MM.1S (cell line): ENCODE measurements around the gene FAS.

Source experiments
- DNase-seq: peaks from one replicate; pipeline ENCODE4 v3.0.0-alpha.2; 2015
- H2AFZ ChIP-seq: fragments of 300-600 bp; sonication (generic); 2 replicates; pipeline ENCODE4 v1.6.0; 2016; ENCODE audit warnings: antibody characterized with exemption, low read length
- H3F3A ChIP-seq: fragments of 300-600 bp; sonication (generic); 2 replicates; pipeline ENCODE4 v1.6.1; 2016; ENCODE audit warnings: mild to moderate bottlenecking, antibody characterized with exemption, low read length, moderate library complexity, mixed read lengths; ENCODE audit not compliant: insufficient read depth
- H3K27ac ChIP-seq: fragments of 300-600 bp; sonication (generic); 2 replicates; pipeline ENCODE4 v1.5.1; 2016; ENCODE audit warnings: mild to moderate bottlenecking, low read length
- H3K27me3 ChIP-seq: fragments of 300-600 bp; sonication (generic); replicated peaks from 2 replicates; pipeline ENCODE4 v1.6.0; 2016; ENCODE audit warnings: low read length; ENCODE audit not compliant: insufficient read depth
- H3K36me3 ChIP-seq: fragments of 300-600 bp; sonication (generic); replicated peaks from 2 replicates; pipeline ENCODE4 v1.6.1; 2016; ENCODE audit warnings: mild to moderate bottlenecking, low read length, mixed read lengths; ENCODE audit not compliant: insufficient read depth
- H3K4me1 ChIP-seq: fragments of 300-600 bp; sonication (generic); 2 replicates; pipeline ENCODE4 v1.6.1; 2016; ENCODE audit warnings: low read length, mixed read lengths
- H3K4me2 ChIP-seq: fragments of 300-600 bp; sonication (generic); 2 replicates; pipeline ENCODE4 v1.6.0; 2016; ENCODE audit warnings: low read depth, low read length
- H3K4me3 ChIP-seq: fragments of 300-600 bp; sonication (generic); 2 replicates; pipeline ENCODE4 v1.5.1; 2016; ENCODE audit warnings: low read length, mixed read lengths
- H3K79me2 ChIP-seq: fragments of 300-600 bp; sonication (generic); 2 replicates; pipeline ENCODE4 v1.6.1; 2016; ENCODE audit warnings: mixed run types, low read length, mixed read lengths
- H3K9ac ChIP-seq: fragments of 300-600 bp; sonication (generic); 2 replicates; pipeline ENCODE4 v1.6.1; 2016; ENCODE audit warnings: low read length, mixed read lengths
- H3K9me2 ChIP-seq: fragments of 300-600 bp; sonication (generic); replicated peaks from 2 replicates; pipeline ENCODE4 v1.6.1; 2016; ENCODE audit warnings: mild to moderate bottlenecking, low read length, mixed read lengths; ENCODE audit not compliant: insufficient read depth
- H3K9me3 ChIP-seq: fragments of 300-600 bp; sonication (generic); replicated peaks from 2 replicates; pipeline ENCODE4 v1.6.1; 2016; ENCODE audit warnings: mild to moderate bottlenecking, low read length, mixed read lengths; ENCODE audit not compliant: insufficient read depth
- H4K20me1 ChIP-seq: fragments of 300-600 bp; sonication (generic); 2 replicates; pipeline ENCODE4 v1.6.1; 2016; ENCODE audit warnings: mild to moderate bottlenecking, low read length, moderate library complexity, mixed read lengths; ENCODE audit not compliant: insufficient read depth
- EZH2 ChIP-seq: fragments of 300-600 bp; sonication (generic); optimal IDR thresholded peaks from 2 replicates; pipeline ENCODE3; 2017; ENCODE audit warnings: low read depth, mild to moderate bottlenecking, antibody characterized with exemption, low read length, mixed read lengths
- EZH2phosphoT487 ChIP-seq: fragments of 300-600 bp; sonication (generic); IDR thresholded peaks from 2 replicates; pipeline ENCODE4 v1.6.1; 2018; ENCODE audit warnings: antibody characterized with exemption, low read length
- TF ChIP-seq, protein P1 (sequence below): fragments of 300-600 bp; sonication (generic); IDR thresholded peaks from 2 replicates; pipeline ENCODE4 v1.5.1; 2016; ENCODE audit warnings: antibody characterized with exemption, low read length, mixed read lengths

FAS gene

DNA sequence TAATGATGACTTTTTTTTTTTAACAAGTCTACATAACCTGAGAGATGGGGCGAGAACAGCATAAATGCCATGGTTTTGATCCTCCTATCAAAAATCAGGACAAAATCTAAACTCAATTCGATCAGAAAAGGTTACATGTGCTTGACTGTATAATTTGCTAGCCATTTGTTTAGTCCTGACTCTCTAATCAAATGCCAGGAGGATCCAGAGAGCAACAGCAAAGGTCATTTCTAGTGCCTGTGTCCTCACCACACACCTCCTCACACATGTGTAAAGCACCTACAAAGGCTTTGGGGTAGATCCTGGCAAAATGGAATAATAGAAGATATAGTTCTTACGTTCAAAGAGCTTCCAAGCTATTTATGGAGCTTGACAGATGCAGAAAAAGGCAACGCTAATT lies 11.0 kb upstream of the FAS start:
- no peak overlapping the region for H3K4me3 ChIP-seq
- no peak overlapping the region for H3K27ac ChIP-seq
- no peak for TF ChIP-seq EZH2phosphoT487

DNA sequence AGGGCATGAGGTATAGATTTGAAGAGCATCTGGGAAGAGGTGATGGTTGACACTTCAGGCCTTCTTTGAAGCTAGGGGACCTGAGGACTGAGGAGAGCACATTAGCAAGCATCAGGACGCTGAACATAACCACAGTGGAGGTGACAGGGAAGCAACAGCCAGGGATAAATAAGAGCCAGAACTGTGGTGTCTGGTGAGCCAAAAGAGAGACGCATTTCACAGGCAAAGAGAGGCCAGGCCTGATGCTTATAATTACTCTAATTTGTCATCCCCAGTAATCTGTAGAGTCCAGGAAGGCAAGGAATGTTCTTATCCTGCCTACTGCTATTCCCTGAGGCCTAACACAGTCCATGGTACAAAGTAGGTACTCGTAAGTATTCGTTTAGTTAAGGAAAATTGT lies 10.4 kb upstream of the FAS start:
- no peak overlapping the region for H2AFZ ChIP-seq
- H4K20me1 ChIP-seq, result no peaks in the 10 kb centered on the region
- no peaks in the 10 kb centered on the region for H3K4me1 ChIP-seq
- DNase-seq, result no peak
- no peak overlapping the region for H3K9ac ChIP-seq
- no peak overlapping the region for H3K4me3 ChIP-seq
- H3K79me2 ChIP-seq, result no peaks in the 10 kb centered on the region
- H3K9me2 ChIP-seq, result no peaks in the 10 kb centered on the region
- H3K36me3 ChIP-seq, result no peaks in the 10 kb centered on the region
- H3K9me3 ChIP-seq, result no peaks in the 10 kb centered on the region
- H3F3A ChIP-seq, result no peaks in the 10 kb centered on the region
- H3K4me2 ChIP-seq, result no peak overlapping the region
- H3K27ac ChIP-seq, result no peak overlapping the region
- H3K27me3 ChIP-seq, result no peaks in the 10 kb centered on the region
- no peak for TF ChIP-seq EZH2
- no peak for TF ChIP-seq EZH2phosphoT487

More for the DNA sequence above, 11.0 kb upstream of the FAS start:
- no peak overlapping the region for H3K4me2 ChIP-seq
- no peaks in the 10 kb centered on the region for H4K20me1 ChIP-seq
- H3K9ac ChIP-seq, result no peak overlapping the region; the same call in 1 of the 2 replicates
- H3K36me3 ChIP-seq, result no peaks in the 10 kb centered on the region
- H3K79me2 ChIP-seq, result no peaks in the 10 kb centered on the region
- H3K27me3 ChIP-seq, result no peaks in the 10 kb centered on the region
- H3K9me3 ChIP-seq, result no peaks in the 10 kb centered on the region
- H3K9me2 ChIP-seq, result no peaks in the 10 kb centered on the region
- H3F3A ChIP-seq, result no peaks in the 10 kb centered on the region
- DNase-seq, result no peak
- no peaks in the 10 kb centered on the region for H3K4me1 ChIP-seq
- H2AFZ ChIP-seq, result no peak overlapping the region

DNA sequence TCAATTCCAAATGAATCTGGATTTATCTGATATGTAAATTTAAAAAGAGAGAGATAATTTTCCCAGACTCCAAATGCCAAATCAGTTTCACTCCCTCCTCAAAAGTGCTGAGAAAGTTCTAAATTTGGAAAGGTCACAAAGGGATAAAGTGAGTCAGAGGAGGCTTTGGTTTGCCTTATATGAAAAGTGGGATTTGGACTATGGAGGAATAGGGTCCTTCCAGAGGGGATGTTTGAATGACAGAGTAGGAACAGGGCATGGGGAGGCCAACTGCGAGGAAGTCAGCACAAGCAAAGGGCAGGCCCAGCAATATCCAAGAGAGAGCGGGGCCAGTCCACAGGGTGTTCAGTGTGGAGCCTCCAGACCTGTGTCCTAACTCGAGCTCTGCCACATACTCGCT lies 9.8 kb upstream of the FAS start:
- DNase-seq, result no peak
- TF ChIP-seq EZH2 (no peak), EZH2phosphoT487 (no peak)
- TF ChIP-seq, protein P1, sequence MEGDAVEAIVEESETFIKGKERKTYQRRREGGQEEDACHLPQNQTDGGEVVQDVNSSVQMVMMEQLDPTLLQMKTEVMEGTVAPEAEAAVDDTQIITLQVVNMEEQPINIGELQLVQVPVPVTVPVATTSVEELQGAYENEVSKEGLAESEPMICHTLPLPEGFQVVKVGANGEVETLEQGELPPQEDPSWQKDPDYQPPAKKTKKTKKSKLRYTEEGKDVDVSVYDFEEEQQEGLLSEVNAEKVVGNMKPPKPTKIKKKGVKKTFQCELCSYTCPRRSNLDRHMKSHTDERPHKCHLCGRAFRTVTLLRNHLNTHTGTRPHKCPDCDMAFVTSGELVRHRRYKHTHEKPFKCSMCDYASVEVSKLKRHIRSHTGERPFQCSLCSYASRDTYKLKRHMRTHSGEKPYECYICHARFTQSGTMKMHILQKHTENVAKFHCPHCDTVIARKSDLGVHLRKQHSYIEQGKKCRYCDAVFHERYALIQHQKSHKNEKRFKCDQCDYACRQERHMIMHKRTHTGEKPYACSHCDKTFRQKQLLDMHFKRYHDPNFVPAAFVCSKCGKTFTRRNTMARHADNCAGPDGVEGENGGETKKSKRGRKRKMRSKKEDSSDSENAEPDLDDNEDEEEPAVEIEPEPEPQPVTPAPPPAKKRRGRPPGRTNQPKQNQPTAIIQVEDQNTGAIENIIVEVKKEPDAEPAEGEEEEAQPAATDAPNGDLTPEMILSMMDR, result no peak
- Histone ChIP-seq H4K20me1 (no peaks in the 10 kb centered on the region), H3K36me3 (no peaks in the 10 kb centered on the region), H3K9ac (no peak overlapping the region), H3K27ac (no peak overlapping the region), H3K4me2 (no peak overlapping the region), H3K79me2 (no peaks in the 10 kb centered on the region), H3K9me3 (no peaks in the 10 kb centered on the region), H2AFZ (no peak overlapping the region), H3K4me1 (no peaks in the 10 kb centered on the region), H3K4me3 (no peak overlapping the region), H3K27me3 (no peaks in the 10 kb centered on the region), H3F3A (no peaks in the 10 kb centered on the region), H3K9me2 (no peaks in the 10 kb centered on the region)

DNA sequence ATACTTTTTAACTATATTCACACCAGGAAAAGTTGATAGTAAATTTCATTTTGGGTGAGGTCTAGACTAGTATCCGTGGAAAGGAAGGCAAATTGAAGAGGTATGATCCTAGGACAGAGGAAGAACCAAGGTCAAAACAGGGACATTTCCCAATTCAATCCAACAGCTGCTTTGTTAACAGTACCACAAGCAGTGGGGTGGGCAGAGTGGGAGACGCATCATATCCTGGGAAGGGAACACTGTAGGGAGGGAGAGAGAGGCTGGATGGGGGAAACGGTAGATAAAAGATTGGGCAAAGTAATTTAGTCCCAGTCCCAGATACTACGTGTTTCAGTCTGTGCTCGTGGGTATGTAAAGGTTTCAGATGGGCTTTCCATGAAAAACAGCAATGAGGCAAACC lies 9.2 kb upstream of the FAS start:
- Histone ChIP-seq H3K36me3 (no peaks in the 10 kb centered on the region), H3K4me2 (no peak overlapping the region), H3K4me3 (no peak overlapping the region), H3K9me3 (no peaks in the 10 kb centered on the region), H3F3A (no peaks in the 10 kb centered on the region), H3K27ac (no peak overlapping the region), H3K9ac (no peak overlapping the region), H2AFZ (no peak overlapping the region), H3K9me2 (no peaks in the 10 kb centered on the region), H3K79me2 (no peaks in the 10 kb centered on the region), H3K27me3 (no peaks in the 10 kb centered on the region), H4K20me1 (no peaks in the 10 kb centered on the region), H3K4me1 (peaks cover 2% of the 10 kb centered on the region; the same call in 1 of the 2 replicates)
- TF ChIP-seq, protein P1, result no peak
- TF ChIP-seq EZH2 (no peak), EZH2phosphoT487 (no peak)
- no peak for DNase-seq
